Nephron progenitor cell (in vitro differentiated cells): Measurements from ENCODE around the gene PIGM.

ENCODE experiments used
- DNase-seq: peaks from one replicate; pipeline ENCODE4 v3.0.0; 2021
- H3K27ac Mint-ChIP-seq: 2 replicates; pipeline ENCODE4 v1.8.0; 2021; ENCODE audit warnings: mild to moderate bottlenecking, moderate library complexity, mixed read lengths
- H3K27me3 Mint-ChIP-seq: 2 replicates; pipeline ENCODE4 v1.8.0; 2021; ENCODE audit warnings: mild to moderate bottlenecking, low read depth, mixed read lengths; ENCODE audit not compliant: poor library complexity
- H3K36me3 Mint-ChIP-seq: 2 replicates; pipeline ENCODE4 v1.8.0; 2021; ENCODE audit warnings: low read depth, mixed read lengths
- H3K4me1 Mint-ChIP-seq: 2 replicates; pipeline ENCODE4 v1.8.0; 2021; ENCODE audit warnings: mixed read lengths
- H3K4me3 Mint-ChIP-seq: 2 replicates; pipeline ENCODE4 v1.8.0; 2021; ENCODE audit warnings: mild to moderate bottlenecking, moderate library complexity, mixed read lengths
- H3K9me3 Mint-ChIP-seq: 2 replicates; pipeline ENCODE4 v1.8.0; 2021; ENCODE audit warnings: mild to moderate bottlenecking, moderate library complexity, mixed read lengths
- CTCF ChIP-seq: fragments of 200-600 bp; sonication (generic); IDR thresholded peaks from 2 replicates; pipeline ENCODE4 v1.5.0; 2021; ENCODE audit warnings: antibody characterized with exemption

PIGM gene

GRCh38 chr1:160022330-160023310, 9.2 kb downstream of the PIGM start:
- Mint-ChIP-seq H3K27me3 (peaks cover 46% of the 10 kb centered on the region), H3K36me3 (peaks cover 7% of the 10 kb centered on the region), H3K27ac (no peak overlapping the region), H3K9me3 (no peaks in the 10 kb centered on the region), H3K4me1 (no peaks in the 10 kb centered on the region), H3K4me3 (no peak overlapping the region)
- no peak for TF ChIP-seq CTCF
- no peak for DNase-seq

- H3K27me3 Mint-ChIP-seq: peaks cover 57% of the 10 kb centered on the region
- H3K36me3 Mint-ChIP-seq: no peaks in the 10 kb centered on the region
- no peak overlapping the region for H3K27ac Mint-ChIP-seq
- no peaks in the 10 kb centered on the region for H3K4me1 Mint-ChIP-seq
- no peaks in the 10 kb centered on the region for H3K9me3 Mint-ChIP-seq
- no peak overlapping the region for H3K4me3 Mint-ChIP-seq
- no peak for TF ChIP-seq CTCF
- DNase-seq: no peak
Measured at GRCh38 chr1:160021376-160022074, 10.3 kb downstream of the PIGM start.

GRCh38 chr1:160020196-160020595, 11.6 kb downstream of the PIGM start:
- H3K9me3 Mint-ChIP-seq: no peaks in the 10 kb centered on the region
- no peaks in the 10 kb centered on the region for H3K36me3 Mint-ChIP-seq
- H3K27me3 Mint-ChIP-seq: peaks cover 56% of the 10 kb centered on the region
- H3K4me3 Mint-ChIP-seq: no peak overlapping the region
- no peaks in the 10 kb centered on the region for H3K4me1 Mint-ChIP-seq
- DNase-seq: no peak
- H3K27ac Mint-ChIP-seq: no peak overlapping the region
- TF ChIP-seq CTCF: no peak

- TF ChIP-seq CTCF: no peak
- no peaks in the 10 kb centered on the region for H3K9me3 Mint-ChIP-seq
- H3K4me1 Mint-ChIP-seq: no peaks in the 10 kb centered on the region
- no peak overlapping the region for H3K4me3 Mint-ChIP-seq
- H3K27me3 Mint-ChIP-seq: peaks cover 58% of the 10 kb centered on the region
- DNase-seq: no peak
- no peak overlapping the region for H3K27ac Mint-ChIP-seq
- no peaks in the 10 kb centered on the region for H3K36me3 Mint-ChIP-seq
Measured at GRCh38 chr1:160018900-160019299, 12.9 kb downstream of the PIGM start.

- no peaks in the 10 kb centered on the region for H3K4me1 Mint-ChIP-seq
- no peak overlapping the region for H3K27ac Mint-ChIP-seq
- H3K9me3 Mint-ChIP-seq: no peaks in the 10 kb centered on the region
- no peak for TF ChIP-seq CTCF
- H3K36me3 Mint-ChIP-seq: no peaks in the 10 kb centered on the region
- no peak overlapping the region for H3K4me3 Mint-ChIP-seq
- H3K27me3 Mint-ChIP-seq: peaks cover 60% of the 10 kb centered on the region
- DNase-seq: no peak
Measured at GRCh38 chr1:160018347-160018746, 13.4 kb downstream of the PIGM start.
